GM19240 (cell line): Measurements from ENCODE around the gene ZNF222.
A peak's percentile ranks its signal among the peaks of the same experiment; 100 is the strongest.

Experiments used
- DNase-seq: peaks from one replicate; pipeline ENCODE4 v3.0.0; 2011; ENCODE audit warnings: low spot score; ENCODE audit not compliant: insufficient read length

The ZNF222 gene

GRCh38 chr19:44051650-44052402, 26.6 kb downstream of the ZNF222 start, which contains the start of gene ZNF223:
TSS of gene ZNF223 (plus strand) at chr19:44052036. CDS start at chr19:44055177, 3,141 bp downstream.
- peak; percentile 43 for DNase-seq

- no peak for DNase-seq
Measured at GRCh38 chr19:44055870-44056269, 30.7 kb downstream of the ZNF222 start.

- no peak for DNase-seq
Measured at GRCh38 chr19:44059229-44059628, 34.0 kb downstream of the ZNF222 start.

DNA sequence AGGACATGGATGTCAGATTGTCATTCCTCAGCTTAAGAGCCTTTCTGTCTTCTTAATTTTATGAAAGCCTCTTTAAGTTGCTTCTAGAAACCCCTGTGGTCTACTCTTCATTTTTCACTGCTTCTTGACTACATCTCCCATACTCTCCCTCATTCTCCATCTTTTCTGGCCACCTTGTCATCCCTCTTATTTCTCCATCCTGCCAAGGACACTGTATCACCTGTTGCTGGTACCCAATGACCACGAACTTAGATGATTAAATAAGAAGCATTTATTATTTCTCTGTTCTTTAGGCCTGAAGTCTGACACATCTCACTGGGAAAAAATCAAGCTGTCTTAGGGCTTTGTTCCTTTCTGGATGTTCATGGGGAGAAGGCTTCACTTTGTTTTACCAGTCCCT, 35.9 kb downstream of the ZNF222 start:
- no peak for DNase-seq

DNA sequence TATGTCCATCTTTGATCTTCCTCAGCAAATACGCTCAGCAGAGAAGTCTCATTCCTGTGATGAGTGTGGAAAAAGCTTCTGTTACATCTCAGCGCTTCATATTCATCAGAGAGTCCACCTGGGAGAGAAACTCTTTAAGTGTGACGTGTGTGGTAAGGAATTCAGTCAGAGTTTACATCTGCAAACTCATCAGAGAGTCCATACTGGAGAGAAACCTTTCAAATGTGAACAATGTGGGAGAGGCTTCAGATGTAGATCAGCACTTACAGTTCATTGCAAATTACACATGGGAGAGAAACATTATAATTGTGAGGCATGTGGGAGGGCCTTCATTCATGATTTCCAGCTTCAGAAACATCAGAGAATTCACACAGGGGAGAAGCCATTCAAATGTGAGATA, 41.1 kb downstream of the ZNF222 start:
- no peak for DNase-seq

- DNase-seq, result no peak
Measured at GRCh38 chr19:44069415-44069814, 44.2 kb downstream of the ZNF222 start.

DNA sequence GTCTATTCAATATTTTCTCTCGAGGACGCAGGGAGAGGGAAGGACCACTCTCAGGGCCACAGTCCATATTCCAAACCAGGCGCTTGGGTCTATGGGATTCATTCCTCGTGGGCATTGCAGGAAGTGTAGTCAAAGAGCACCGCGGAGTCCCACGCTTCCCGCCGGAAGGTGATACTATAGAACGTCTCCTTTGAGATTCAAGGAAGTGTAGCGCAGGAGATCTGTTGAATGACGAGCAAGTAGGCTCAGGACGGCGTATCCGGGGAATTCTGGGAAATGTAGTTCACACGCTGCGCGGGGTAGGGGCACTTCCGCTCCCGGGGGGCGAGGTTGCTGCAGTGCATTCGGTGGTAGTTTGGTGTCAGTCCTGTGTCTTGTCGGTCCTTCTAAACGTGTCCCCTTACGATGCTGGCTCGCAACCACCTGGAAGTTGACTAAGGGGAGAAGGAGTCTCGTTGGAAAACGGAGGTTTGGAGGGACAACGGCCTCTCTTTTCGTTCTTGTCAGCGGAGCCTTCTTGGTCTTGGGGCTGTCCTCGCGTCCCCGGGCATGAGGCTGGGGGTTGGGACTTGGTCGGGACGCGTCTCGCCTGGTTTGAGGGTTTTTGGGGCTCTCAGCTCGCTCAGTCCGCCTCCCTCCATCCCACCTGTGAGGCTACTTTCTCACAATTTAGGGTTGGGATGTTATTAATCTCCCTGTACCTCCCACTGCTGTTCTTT, 46.8 kb downstream of the ZNF222 start, which contains the start of gene ZNF284:
TSS of gene ZNF284 (plus strand) at position 336 of the 719 bp plus-strand sequence. CDS start 4,231 bp downstream, outside the sequence.
- peak; percentile 81 for DNase-seq

GRCh38 chr19:44072543-44073401, 47.6 kb downstream of the ZNF222 start:
- DNase-seq, result no peak

DNA sequence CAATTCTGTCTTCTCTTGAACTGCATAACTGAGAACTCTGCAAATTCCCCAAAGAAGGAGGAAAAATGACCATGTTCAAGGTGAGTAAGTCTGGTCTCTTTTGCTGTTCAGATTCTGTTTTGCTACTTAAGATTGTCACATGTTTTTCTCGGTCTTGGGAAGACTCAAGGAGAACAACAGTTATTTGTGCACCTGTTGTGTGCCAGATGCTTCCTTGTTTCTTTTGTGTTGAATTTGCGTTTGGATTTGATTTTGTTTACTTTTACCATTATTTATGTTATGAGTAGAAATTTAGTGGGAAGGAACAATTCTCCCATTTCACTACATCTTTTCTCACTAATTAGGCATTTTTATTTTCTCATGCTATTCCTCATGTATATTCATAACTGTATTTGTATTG, 51.1 kb downstream of the ZNF222 start:
- no peak for DNase-seq
